Neural progenitor cell (in vitro differentiated cells): Measurements from ENCODE around the gene MAGI1.

ENCODE experiments used
- CTCF ChIP-seq: fragments of 200-600 bp; sonication (generic); IDR thresholded peaks from 2 replicates; pipeline ENCODE4 v1.5.1; 2017; ENCODE audit warnings: antibody characterized with exemption, mild to moderate bottlenecking
- EZH2phosphoT487 ChIP-seq: fragments of 200-600 bp; sonication (generic); IDR thresholded peaks from 2 replicates; pipeline ENCODE4 v1.6.1; 2017; ENCODE audit warnings: antibody characterized with exemption

- TF ChIP-seq EZH2phosphoT487 (no peak), CTCF (no peak)
Observed at GRCh38 chr3:65810302-65810701, 228.4 kb downstream of the MAGI1 start.
